LNCAP (cell line): ENCODE measurements around the gene TTI1.

Source experiments
- TF ChIP-seq, protein P1 (sequence below): fragments of 450-650 bp; IDR thresholded peaks from 2 replicates; pipeline ENCODE4 v1.5.1; 2017; ENCODE audit warnings: mild to moderate bottlenecking

The TTI1 gene

DNA sequence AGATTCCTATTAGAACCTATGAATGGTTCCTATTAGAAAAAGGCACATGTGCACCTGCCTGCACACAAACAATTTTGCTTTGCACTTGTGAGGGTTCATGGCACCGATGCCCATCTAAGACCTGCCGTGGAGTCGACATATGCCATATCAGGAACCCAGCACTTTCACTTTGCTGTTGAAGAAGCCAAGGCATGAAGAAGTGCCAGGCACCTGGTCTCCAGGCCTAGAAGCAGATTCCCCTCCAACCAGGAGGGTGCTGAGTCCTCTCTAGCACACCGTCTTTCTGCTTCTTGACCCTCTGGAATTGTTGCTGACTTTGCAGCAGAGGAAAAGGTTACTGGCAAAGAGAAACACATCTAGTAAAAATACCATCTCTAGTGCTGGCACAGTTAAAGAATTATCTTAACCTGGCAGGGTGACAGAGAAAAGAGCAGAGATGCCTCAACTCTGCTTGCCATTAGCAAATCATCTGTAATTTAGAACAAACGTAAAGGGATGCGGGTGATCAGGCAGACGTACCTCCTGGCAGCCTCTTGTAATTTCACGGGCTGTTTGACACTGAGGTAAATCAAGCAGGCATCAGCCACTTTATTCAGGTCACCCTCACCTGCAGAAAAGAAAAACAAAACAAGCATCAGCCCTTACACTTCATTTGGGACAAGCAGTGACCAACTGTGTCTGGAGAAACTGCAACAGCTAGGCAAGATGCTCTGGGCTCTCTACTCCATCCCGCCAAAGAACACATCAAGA is 37.2 kb downstream of the TTI1 start:
- TF ChIP-seq, protein P1, sequence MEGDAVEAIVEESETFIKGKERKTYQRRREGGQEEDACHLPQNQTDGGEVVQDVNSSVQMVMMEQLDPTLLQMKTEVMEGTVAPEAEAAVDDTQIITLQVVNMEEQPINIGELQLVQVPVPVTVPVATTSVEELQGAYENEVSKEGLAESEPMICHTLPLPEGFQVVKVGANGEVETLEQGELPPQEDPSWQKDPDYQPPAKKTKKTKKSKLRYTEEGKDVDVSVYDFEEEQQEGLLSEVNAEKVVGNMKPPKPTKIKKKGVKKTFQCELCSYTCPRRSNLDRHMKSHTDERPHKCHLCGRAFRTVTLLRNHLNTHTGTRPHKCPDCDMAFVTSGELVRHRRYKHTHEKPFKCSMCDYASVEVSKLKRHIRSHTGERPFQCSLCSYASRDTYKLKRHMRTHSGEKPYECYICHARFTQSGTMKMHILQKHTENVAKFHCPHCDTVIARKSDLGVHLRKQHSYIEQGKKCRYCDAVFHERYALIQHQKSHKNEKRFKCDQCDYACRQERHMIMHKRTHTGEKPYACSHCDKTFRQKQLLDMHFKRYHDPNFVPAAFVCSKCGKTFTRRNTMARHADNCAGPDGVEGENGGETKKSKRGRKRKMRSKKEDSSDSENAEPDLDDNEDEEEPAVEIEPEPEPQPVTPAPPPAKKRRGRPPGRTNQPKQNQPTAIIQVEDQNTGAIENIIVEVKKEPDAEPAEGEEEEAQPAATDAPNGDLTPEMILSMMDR: no peak

DNA sequence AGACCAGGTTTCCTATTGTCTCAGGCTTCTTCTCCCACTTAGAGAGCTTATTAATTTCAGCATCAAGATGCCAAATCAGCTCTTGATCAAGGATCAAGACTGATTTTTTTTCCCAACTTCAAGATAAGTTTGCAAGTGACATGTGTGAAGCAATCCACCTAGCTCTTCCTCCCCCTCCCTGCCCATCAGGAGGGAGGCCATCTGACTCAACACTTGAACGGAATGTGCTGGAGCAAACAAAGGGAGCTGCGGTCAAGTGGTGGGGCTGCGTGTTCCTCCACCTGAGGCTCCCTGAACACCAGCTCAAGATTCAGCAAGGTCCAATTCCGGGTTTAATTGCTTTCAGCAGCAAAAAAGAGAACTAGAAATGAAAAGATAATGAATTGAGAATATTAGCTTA is 38.7 kb downstream of the TTI1 start:
- TF ChIP-seq, protein P1: no peak

DNA sequence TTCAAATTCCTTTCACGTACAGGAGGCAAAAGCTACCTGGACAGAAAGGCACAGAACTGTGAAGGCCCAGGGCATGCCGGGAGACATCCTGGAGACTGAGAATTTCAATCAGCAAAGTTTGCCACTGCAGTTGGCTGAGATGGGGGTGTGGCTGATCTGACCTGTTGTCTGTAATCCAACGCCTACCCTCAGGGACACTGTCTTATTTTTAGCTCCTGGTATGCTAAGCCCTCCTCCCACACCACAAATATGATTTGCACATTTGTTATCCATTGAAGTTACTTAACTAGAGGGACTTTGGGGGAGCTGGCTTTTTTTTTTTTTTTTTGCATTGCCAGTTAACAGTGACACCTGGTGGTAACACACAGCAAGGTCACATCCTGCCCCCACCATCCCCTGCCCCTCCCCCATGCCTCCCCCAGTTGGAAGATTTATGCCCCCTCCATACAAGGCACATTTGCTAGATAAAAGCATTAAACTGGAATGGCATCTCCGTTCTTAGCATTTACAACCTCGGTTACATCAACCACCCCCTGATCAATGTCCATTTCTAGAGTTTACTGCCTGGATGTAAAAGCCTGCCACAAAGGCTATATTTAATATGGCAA is 40.4 kb downstream of the TTI1 start:
- TF ChIP-seq, protein P1: peak; percentile 66

DNA sequence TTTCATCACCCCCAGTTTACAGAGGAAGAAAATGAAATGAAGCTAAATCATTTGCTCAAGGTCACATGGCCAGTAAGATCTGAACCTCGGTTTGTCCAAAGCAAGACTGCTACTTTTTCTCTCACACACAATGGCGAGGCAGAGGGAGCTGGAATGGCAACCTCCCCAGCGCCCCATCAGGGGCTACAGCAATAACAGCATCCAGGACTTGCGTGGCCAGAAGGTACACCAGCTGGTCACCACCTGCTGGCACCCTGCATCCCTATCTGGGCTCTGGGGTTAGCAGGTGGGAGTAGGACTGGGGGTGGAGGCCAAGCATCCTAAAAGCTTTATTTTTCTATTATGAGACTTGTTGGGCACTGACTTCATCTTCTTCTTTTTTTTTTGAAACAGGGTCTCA is 41.3 kb downstream of the TTI1 start:
- TF ChIP-seq, protein P1: no peak

DNA sequence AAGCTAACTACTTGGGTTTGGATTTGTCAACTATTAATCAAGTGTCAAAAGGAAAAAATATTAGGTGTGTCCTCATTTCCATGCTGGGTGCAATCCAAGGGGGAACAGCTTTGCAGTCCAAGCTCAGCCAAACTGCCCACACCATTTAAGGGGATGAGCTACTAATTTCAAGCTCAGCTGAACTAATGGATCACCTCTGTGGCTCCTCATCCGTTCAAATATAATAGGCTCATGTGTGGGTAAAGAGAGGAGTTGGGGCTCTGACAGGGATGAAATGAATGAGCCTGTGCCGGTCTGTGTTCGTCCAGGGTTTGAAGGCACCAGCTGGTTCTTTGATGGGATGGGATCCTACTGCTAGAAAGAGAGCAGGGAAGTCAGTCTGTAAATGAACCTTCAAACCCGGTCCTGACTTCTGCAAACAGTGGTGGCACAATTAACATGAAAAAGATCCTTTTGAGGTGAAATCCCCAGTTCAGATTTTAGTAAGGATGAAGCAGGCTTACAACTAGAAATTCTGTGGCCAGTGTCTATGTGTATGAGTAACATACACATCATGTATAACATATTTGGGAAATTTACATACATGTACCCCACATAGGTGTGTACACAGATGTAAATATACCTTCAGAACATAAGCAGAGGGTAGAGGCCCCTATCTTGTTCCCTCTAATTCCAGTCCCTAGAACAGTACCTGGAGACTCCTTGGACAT is 41.9 kb downstream of the TTI1 start:
- TF ChIP-seq, protein P1: no peak

DNA sequence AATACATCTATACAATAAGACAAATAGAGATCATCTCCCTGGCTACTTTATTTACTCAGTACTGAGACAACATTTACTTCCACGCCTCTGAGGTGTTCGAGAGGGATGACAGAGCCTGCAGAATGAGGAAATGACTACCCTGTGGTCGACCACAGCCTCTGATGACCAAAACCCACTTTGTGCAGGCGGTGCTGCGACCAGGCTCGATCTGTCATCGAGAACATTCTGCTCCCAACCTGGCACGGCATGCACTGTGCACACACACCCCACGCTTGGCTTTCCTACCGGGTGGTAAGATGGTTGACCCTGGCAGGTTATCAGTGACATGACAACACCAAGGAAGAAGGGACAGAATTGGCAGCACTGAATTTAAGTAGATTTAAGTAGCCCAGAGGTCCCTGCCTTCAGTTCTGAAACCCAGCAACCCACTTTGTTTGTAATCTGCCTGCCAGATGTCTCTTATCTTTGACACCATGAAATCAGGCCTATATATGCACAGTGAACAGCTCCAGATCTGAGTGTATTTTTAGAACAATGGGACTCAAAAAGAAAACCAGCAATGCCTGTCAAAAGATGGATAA is 42.6 kb downstream of the TTI1 start:
- TF ChIP-seq, protein P1: no peak

DNA sequence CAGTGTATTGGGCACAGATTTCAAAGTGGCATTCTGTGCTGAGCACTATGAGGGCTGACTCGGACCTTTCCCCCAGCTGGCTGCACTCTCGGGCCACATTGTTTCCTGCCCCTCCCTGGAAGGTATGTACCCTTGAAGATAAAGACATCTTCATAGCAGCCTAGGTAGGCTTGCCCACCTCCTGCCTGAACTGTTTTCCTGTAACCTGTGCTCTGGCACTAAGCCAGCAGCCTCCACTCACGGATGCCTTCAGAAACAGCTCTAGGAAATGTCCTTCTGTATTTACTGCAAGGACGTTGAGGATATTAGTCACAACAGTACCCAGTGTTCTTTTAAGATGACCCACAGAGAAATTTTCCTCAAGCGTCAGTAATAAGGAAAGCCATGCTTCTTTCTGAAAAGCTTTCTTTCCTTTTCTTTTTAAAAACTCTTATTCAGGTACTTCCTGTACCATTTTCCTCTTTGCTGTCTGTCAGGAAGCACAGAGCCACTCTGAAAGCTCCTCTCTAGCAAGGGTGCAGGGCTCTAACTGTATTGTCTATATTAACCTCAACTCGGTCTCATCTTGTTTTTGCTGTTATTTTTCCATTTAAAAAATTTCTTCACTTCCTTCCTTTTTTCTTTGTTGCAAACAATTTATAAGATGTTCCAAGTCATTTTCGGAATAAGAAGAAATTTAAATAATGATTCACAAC is 43.5 kb downstream of the TTI1 start:
- TF ChIP-seq, protein P1: no peak
